HCT116 (cell line): Measurements from ENCODE around the gene GRAP. TPM values are rescaled to one million over a fixed set of nuclear protein-coding genes. Genes with fewer than 3 reads are reported as not detected.

Experiments used
- ATAC-seq: fragments of 200-7000 bp; cut with Tn5 transposase; 2 replicates; pipeline ENCODE4 v1.9.1; 2020; ENCODE audit warnings: mild to moderate bottlenecking, moderate library complexity
- BruUV-seq: library from RNA; stranded (reverse); fragments of 400-500 nt; replicated peaks from 2 replicates; lab custom pipeline; 2021; lab: Mats Ljungman, UMichigan
- CTCF ChIA-PET: fragments of 300-600 bp; sonication (Branson Sonifier 250); formaldehyde crosslinking; loops from one replicate; lab custom pipeline; 2021; ENCODE audit warnings: antibody characterized with exemption; lab: Charles Lee
- POLR2A ChIA-PET: fragments of 300-600, 350-600 bp; sonication (Branson Sonifier 250); formaldehyde crosslinking; loops from one replicate; lab custom pipeline; 2021; ENCODE audit warnings: antibody characterized with exemption; lab: Charles Lee
- RAD21 ChIA-PET, 2 experiments: fragments of 300-600 bp; sonication (Branson Sonifier 250); formaldehyde crosslinking; loops; one replicate each; lab custom pipeline; 2023; ENCODE audit warnings: low total read pairs in 2 of 2; ENCODE audit not compliant: uncharacterized antibody in 2 of 2, unreplicated experiment in 2 of 2, low non-redundant PET in 1 of 2; lab: Charles Lee
- DNase-seq: peaks from one replicate; pipeline ENCODE4 v3.0.0-alpha.2; 2010; ENCODE audit warnings: low read depth, low spot score
- H2AFZ ChIP-seq: fragments of 200-600 bp; shearing (Covaris generic), sonication (generic); 2 replicates; pipeline ENCODE4 v1.6.1; 2017; ENCODE audit warnings: low read depth, mixed run types, mixed read lengths, antibody characterized with exemption, low read length; ENCODE audit not compliant: poor library complexity, severe bottlenecking
- H3K27ac ChIP-seq: 2 replicates; pipeline ENCODE4 v1.5.1; 2012; ENCODE audit warnings: low read depth, low read length
- H3K27me3 ChIP-seq: fragments of 200-600 bp; sonication (generic); 2 replicates; pipeline ENCODE4 v1.6.1; 2016; ENCODE audit warnings: mixed run types, low read length, mixed read lengths; ENCODE audit not compliant: insufficient read depth
- H3K36me3 ChIP-seq, 2 experiments: fragments of 200-500 bp in 1 of 2; fragments of 200-600 bp in 1 of 2; sonication (Bioruptor generic) in 1 of 2; sonication (generic) in 1 of 2; 2 replicates each; pipeline versions ENCODE4 v1.5.1 to v1.6.1; 2014 to 2016; ENCODE audit warnings: low read length in 2 of 2, inconsistent platforms in 1 of 2, mixed read lengths in 1 of 2, mixed run types in 1 of 2; ENCODE audit not compliant: insufficient read depth in 2 of 2, control insufficient read depth in 1 of 2
- H3K4me1 ChIP-seq, 2 experiments: fragments of 200-600 bp in 1 of 2; sonication (generic) in 1 of 2; 2 replicates each; pipeline versions ENCODE4 v1.5.1 to v1.6.1; 2012 to 2017; ENCODE audit warnings: low read length in 2 of 2, inconsistent platforms in 1 of 2, mild to moderate bottlenecking in 1 of 2, mixed read lengths in 1 of 2, mixed run types in 1 of 2, moderate library complexity in 1 of 2; ENCODE audit not compliant: insufficient read depth in 2 of 2, control insufficient read depth in 1 of 2
- H3K4me2 ChIP-seq: fragments of 200-600 bp; sonication (generic); 2 replicates; pipeline ENCODE4 v1.6.1; 2017; ENCODE audit warnings: mixed run types, low read length, mixed read lengths
- H3K4me3 ChIP-seq, 2 experiments: fragments of 200-600 bp in 1 of 2; sonication (generic) in 1 of 2; replicated peaks in 1 of 2; 2 replicates each; pipeline ENCODE4 v1.5.1; 2011 to 2016; ENCODE audit warnings: low read length in 2 of 2, control low read depth in 1 of 2, low read depth in 1 of 2, mild to moderate bottlenecking in 1 of 2, mixed read lengths in 1 of 2, mixed run types in 1 of 2
- H3K79me2 ChIP-seq: fragments of 200-600 bp; sonication (generic); 2 replicates; pipeline ENCODE4 v1.6.1; 2017; ENCODE audit warnings: mild to moderate bottlenecking, mixed run types, low read length, moderate library complexity, mixed read lengths; ENCODE audit not compliant: insufficient read depth
- H3K9ac ChIP-seq: fragments of 200-600 bp; sonication (generic); 2 replicates; pipeline ENCODE4 v1.6.1; 2016; ENCODE audit warnings: low read length, mixed read lengths
- H3K9me2 ChIP-seq: fragments of 200-600 bp; sonication (generic), shearing (Covaris generic); 2 replicates; pipeline ENCODE4 v1.6.1; 2017; ENCODE audit warnings: mixed run types, mild to moderate bottlenecking, moderate library complexity; ENCODE audit not compliant: insufficient read depth
- H3K9me3 ChIP-seq, 2 experiments: fragments of 200-500 bp in 1 of 2; fragments of 200-600 bp in 1 of 2; sonication (Bioruptor generic) in 1 of 2; sonication (generic) in 1 of 2; 2 replicates each; pipeline ENCODE4 v1.6.1; 2014 to 2017; ENCODE audit warnings: low read length in 2 of 2, mixed read lengths in 2 of 2, inconsistent platforms in 1 of 2, low read depth in 1 of 2, mild to moderate bottlenecking in 1 of 2, mixed run types in 1 of 2, moderate library complexity in 1 of 2; ENCODE audit not compliant: control insufficient read depth in 1 of 2, insufficient read depth in 1 of 2
- H4K20me1 ChIP-seq: fragments of 200-600 bp; sonication (generic), shearing (Covaris generic); 2 replicates; pipeline ENCODE4 v1.6.1; 2017; ENCODE audit warnings: mixed run types, mild to moderate bottlenecking, moderate library complexity; ENCODE audit not compliant: insufficient read depth
- CEBPB ChIP-seq: IDR thresholded peaks from 2 replicates; pipeline ENCODE4 v1.6.1; 2012; ENCODE audit warnings: low read depth
- EGR1 ChIP-seq: IDR thresholded peaks from 2 replicates; pipeline ENCODE4 v1.6.1; 2012; ENCODE audit warnings: low read depth
- ELF1 ChIP-seq: IDR thresholded peaks from 2 replicates; pipeline ENCODE4 v1.6.1; 2012; ENCODE audit warnings: low read depth, borderline replicate concordance
- EZH2 ChIP-seq: fragments of 200-600 bp; sonication (generic); IDR thresholded peaks from 2 replicates; pipeline ENCODE4 v1.6.1; 2017; ENCODE audit warnings: antibody characterized with exemption, mixed run types
- EZH2phosphoT487 ChIP-seq: fragments of 200-600 bp; IDR thresholded peaks from 2 replicates; pipeline ENCODE4 v1.6.1; 2018; ENCODE audit warnings: antibody characterized with exemption, borderline replicate concordance
- JUND ChIP-seq: IDR thresholded peaks from 2 replicates; pipeline ENCODE4 v1.6.1; 2012
- POLR2AphosphoS5 ChIP-seq: IDR thresholded peaks from 2 replicates; pipeline ENCODE4 v1.6.1; 2011; ENCODE audit warnings: mild to moderate bottlenecking, low read depth, low read length, moderate library complexity
- RAD21 ChIP-seq: IDR thresholded peaks from 2 replicates; pipeline ENCODE4 v1.6.1; 2012; ENCODE audit warnings: low read depth, mild to moderate bottlenecking
- SIN3A ChIP-seq: IDR thresholded peaks from 2 replicates; pipeline ENCODE4 v1.6.1; 2012; ENCODE audit warnings: low read depth
- SP1 ChIP-seq: IDR thresholded peaks from 2 replicates; pipeline ENCODE4 v1.6.1; 2012; ENCODE audit warnings: low read depth
- SRF ChIP-seq: IDR thresholded peaks from 2 replicates; pipeline ENCODE4 v1.6.1; 2012; ENCODE audit warnings: low read depth
- TCF7L2 ChIP-seq: IDR thresholded peaks from 2 replicates; pipeline ENCODE4 v1.7.0; 2011; ENCODE audit warnings: borderline replicate concordance, inconsistent platforms; ENCODE audit not compliant: insufficient read depth, insufficient read length; ENCODE audit errors: extremely low read depth
- ZFX ChIP-seq: fragments of 450-650 bp; IDR thresholded peaks from 2 replicates; pipeline ENCODE4 v1.6.1; 2017
- ZNF274 ChIP-seq: fragments of 200-500 bp; sonication (Bioruptor generic); IDR thresholded peaks from 2 replicates; pipeline ENCODE4 v1.6.1; 2014; ENCODE audit warnings: mild to moderate bottlenecking, low read depth, low read length, inconsistent platforms
- intact Hi-C: fragments of 100-400 bp; cut with micrococcal nuclease; formaldehyde crosslinking; loops from 2 replicates; pipeline ENCODE4 v1.10.0; 2022
- total RNA-seq: library from RNA; stranded (reverse); gene quantifications from one replicate; pipeline ENCODE4 v1.2.1, GENCODE V29; 2021; ENCODE audit not compliant: unreplicated experiment
- TF ChIP-seq, protein P1 (sequence below): IDR thresholded peaks from 2 replicates; pipeline ENCODE4 v1.6.1; 2012
- TF ChIP-seq, protein P2 (sequence below): IDR thresholded peaks from 2 replicates; pipeline ENCODE4 v1.6.1; 2012
- TF ChIP-seq, protein P3 (sequence below): IDR thresholded peaks from 2 replicates; pipeline ENCODE4 v1.6.1; 2011; ENCODE audit warnings: mild to moderate bottlenecking, low read length, moderate library complexity; ENCODE audit not compliant: insufficient replicate concordance; ENCODE audit errors: extremely low read depth
- TF ChIP-seq, protein P4 (sequence below): IDR thresholded peaks from 2 replicates; pipeline ENCODE4 v1.6.1; 2012; ENCODE audit warnings: low read depth

Gene GRAP
- total RNA-seq, 1 experiment from 2014 or later = 0.27 TPM

DNA sequence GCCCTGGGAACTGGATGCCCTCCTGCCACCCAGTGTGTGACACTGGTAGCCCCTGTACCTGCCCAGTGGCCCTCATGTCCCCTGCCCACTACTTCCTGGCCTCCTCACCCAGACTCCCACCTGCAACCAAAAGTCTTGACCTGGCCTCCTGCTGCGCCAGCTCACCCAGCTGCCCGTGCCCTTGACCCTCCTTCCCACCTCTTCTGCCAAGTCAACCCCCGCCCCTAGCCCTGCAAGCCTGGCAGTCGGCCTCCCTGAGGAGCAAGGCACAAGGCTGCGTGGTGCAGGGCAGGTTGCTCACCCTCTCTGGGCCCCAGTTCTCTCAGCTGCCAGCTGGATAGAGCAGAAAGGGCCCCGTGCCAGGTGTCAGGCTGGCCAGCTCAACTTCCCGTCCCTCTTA is 29.9 kb downstream of the GRAP start:
- ChIA-PET RAD21 (no interaction called here), POLR2A (no interaction called here)
- Histone ChIP-seq H3K79me2 (no peaks in the 10 kb centered on the region), H3K4me1 (peaks cover 0 to 16% of the 10 kb centered on the region in 2 experiments; a peak in 1 of 4 replicates), H3K4me3 (no peak overlapping the region), H3K4me2 (no peak overlapping the region), H4K20me1 (no peaks in the 10 kb centered on the region), H3K9me3 (no peaks in the 10 kb centered on the region), H3K27ac (no peak overlapping the region), H3K27me3 (no peaks in the 10 kb centered on the region), H3K9me2 (no peaks in the 10 kb centered on the region)
- no peak for ATAC-seq
- DNase-seq = no peak
- BruUV-seq = no TSS peak
- intact Hi-C loops = no loop called here
- TF ChIP-seq, protein P1, sequence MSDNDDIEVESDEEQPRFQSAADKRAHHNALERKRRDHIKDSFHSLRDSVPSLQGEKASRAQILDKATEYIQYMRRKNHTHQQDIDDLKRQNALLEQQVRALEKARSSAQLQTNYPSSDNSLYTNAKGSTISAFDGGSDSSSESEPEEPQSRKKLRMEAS = no peak
- no peak for TF ChIP-seq ELF1
- TF ChIP-seq POLR2AphosphoS5 = no peak
- no peak for TF ChIP-seq SIN3A
- TF ChIP-seq RAD21 = no peak
- TF ChIP-seq, protein P2, sequence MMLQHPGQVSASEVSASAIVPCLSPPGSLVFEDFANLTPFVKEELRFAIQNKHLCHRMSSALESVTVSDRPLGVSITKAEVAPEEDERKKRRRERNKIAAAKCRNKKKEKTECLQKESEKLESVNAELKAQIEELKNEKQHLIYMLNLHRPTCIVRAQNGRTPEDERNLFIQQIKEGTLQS = no peak
- TF ChIP-seq ZNF274 = no peak
- no peak for TF ChIP-seq SRF
- no peak for TF ChIP-seq EZH2phosphoT487
- no peak for TF ChIP-seq TCF7L2
- no peak for TF ChIP-seq CEBPB
- TF ChIP-seq, protein P3, sequence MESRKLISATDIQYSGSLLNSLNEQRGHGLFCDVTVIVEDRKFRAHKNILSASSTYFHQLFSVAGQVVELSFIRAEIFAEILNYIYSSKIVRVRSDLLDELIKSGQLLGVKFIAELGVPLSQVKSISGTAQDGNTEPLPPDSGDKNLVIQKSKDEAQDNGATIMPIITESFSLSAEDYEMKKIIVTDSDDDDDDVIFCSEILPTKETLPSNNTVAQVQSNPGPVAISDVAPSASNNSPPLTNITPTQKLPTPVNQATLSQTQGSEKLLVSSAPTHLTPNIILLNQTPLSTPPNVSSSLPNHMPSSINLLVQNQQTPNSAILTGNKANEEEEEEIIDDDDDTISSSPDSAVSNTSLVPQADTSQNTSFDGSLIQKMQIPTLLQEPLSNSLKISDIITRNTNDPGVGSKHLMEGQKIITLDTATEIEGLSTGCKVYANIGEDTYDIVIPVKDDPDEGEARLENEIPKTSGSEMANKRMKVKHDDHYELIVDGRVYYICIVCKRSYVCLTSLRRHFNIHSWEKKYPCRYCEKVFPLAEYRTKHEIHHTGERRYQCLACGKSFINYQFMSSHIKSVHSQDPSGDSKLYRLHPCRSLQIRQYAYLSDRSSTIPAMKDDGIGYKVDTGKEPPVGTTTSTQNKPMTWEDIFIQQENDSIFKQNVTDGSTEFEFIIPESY = no peak
- no peak for TF ChIP-seq EGR1
- TF ChIP-seq ZFX = no peak
- no peak for TF ChIP-seq EZH2
- TF ChIP-seq, protein P4, sequence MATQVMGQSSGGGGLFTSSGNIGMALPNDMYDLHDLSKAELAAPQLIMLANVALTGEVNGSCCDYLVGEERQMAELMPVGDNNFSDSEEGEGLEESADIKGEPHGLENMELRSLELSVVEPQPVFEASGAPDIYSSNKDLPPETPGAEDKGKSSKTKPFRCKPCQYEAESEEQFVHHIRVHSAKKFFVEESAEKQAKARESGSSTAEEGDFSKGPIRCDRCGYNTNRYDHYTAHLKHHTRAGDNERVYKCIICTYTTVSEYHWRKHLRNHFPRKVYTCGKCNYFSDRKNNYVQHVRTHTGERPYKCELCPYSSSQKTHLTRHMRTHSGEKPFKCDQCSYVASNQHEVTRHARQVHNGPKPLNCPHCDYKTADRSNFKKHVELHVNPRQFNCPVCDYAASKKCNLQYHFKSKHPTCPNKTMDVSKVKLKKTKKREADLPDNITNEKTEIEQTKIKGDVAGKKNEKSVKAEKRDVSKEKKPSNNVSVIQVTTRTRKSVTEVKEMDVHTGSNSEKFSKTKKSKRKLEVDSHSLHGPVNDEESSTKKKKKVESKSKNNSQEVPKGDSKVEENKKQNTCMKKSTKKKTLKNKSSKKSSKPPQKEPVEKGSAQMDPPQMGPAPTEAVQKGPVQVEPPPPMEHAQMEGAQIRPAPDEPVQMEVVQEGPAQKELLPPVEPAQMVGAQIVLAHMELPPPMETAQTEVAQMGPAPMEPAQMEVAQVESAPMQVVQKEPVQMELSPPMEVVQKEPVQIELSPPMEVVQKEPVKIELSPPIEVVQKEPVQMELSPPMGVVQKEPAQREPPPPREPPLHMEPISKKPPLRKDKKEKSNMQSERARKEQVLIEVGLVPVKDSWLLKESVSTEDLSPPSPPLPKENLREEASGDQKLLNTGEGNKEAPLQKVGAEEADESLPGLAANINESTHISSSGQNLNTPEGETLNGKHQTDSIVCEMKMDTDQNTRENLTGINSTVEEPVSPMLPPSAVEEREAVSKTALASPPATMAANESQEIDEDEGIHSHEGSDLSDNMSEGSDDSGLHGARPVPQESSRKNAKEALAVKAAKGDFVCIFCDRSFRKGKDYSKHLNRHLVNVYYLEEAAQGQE = no peak
- no peak for TF ChIP-seq JUND
- TF ChIP-seq SP1 = no peak
- TF ChIP-seq, all 23 proteins: peak for 0
- H2AFZ ChIP-seq = no peak overlapping the region
- CTCF ChIA-PET = no interaction called here
- H3K36me3 ChIP-seq = no peaks in the 10 kb centered on the region
- no peak overlapping the region for H3K9ac ChIP-seq
